ENCODE results near the gene FOCAD.

- TF ChIP-seq POLR2AphosphoS5 (IDR thresholded peaks at IDR 0.05) (no peak), CTCF (IDR thresholded peaks at IDR 0.05) (no peak)
Measured at GRCh38 chr9:21043841-21044240, 359.8 kb downstream of the FOCAD start.

Data from esophagus muscularis mucosa (tissue), 3 donors.